GM21786 (cell line): ENCODE measurements around the gene AP2S1.
A peak's percentile ranks its signal among the peaks of the same experiment; 100 is the strongest.
"Not testable (repeated sequence)": the region's sequence is repeated elsewhere in the genome, so short reads cannot be mapped to it uniquely, and the experiment has no call there.

ENCODE experiments used
- ATAC-seq: cut with Tn5 transposase; IDR thresholded peaks from one replicate; pipeline ENCODE4 v1.9.1; 2021; ENCODE audit not compliant: unreplicated experiment

The AP2S1 gene

GRCh38 chr19:46809534-46810272 is 40.9 kb downstream of the AP2S1 start:
- ATAC-seq: no peak

DNA sequence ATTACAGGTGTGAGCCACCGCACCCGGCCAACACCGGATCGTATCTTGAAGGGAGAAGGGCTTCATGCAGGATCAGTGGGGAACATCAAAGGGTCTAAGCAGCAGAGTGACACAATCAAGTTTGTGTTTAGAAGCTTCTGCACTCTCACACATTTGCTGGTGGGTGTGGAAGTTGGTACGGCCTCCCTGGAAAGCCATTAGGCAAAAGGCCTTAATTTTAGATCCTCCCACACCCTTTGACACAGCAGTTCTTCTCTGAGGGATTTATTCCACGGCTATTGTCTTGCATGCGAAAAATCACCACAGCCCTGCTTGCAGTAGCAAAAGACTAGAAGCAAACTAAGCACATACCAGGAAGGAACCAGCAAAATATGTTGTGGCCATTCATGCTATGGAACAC is 44.0 kb downstream of the AP2S1 start:
- no peak for ATAC-seq

DNA sequence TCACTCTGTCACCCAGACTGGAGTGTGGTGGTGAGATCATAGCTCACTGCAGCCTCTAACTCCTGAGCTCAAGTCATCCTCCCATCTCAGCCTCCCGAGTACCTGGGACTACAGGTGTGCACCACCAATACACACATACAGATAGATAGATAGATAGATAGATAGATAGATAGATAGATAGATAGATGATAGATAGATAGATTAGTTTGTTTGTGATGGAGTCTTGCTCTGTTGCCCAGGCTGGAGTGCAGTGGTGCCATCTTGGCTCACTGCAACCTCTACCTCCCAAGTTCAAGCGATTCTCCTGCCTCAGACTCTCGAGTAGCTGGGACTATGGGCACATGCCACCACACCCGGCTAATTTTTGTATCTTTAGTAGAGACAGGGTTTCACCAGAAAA is 46.2 kb downstream of the AP2S1 start:
- not testable (repeated sequence) for ATAC-seq

GRCh38 chr19:46803555-46803954 is 47.1 kb downstream of the AP2S1 start:
- ATAC-seq: no peak

GRCh38 chr19:46802152-46802551 is 48.5 kb downstream of the AP2S1 start:
- no peak for ATAC-seq

- no peak for ATAC-seq
Measured at GRCh38 chr19:46798713-46799112, 51.9 kb downstream of the AP2S1 start.

GRCh38 chr19:46797881-46798280 is 52.8 kb downstream of the AP2S1 start:
- ATAC-seq: no peak

- no peak for ATAC-seq
Measured at GRCh38 chr19:46791944-46792343, 58.7 kb downstream of the AP2S1 start.

- ATAC-seq: no peak
Measured at GRCh38 chr19:46789371-46789770, 61.3 kb downstream of the AP2S1 start.

DNA sequence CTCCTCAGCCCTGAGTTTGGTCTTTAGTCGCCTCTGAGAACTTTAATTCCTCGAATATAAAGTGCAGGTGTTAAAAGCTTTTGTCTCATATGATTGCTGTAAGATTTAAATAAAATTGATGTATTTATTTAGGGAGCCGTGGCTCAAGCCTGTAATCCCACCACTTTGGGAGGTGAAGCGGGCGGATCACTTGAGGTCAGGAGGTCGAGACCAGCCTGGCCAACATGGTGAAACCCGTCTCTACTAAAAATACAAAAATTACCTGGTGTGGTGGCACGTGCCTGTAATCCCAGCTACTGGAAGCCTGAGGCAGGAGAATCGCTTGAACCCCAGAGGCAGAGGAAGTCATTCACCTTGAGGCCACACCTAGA is 61.7 kb downstream of the AP2S1 start:
- no peak for ATAC-seq

- peak; percentile 58 for ATAC-seq
Measured at GRCh38 chr19:46788262-46788967, 62.2 kb downstream of the AP2S1 start, which contains the start of gene SLC1A5. TSS of gene SLC1A5 (minus strand) at chr19:46788594. CDS start at chr19:46787965, 629 bp downstream.
